ENCODE results near the gene LCP2. TPM values are rescaled to one million over a fixed set of nuclear protein-coding genes. Genes with fewer than 3 reads are reported as not detected.

The LCP2 gene
- total and polyA plus RNA-seq, 2 donors from 2014 or later, result 4.6 to 48.8 TPM

- no peak overlapping the region for H3K4me3 ChIP-seq (ENCODE audit: low read length in 3 of 3)
- no peak for DNase-seq
- peaks cover 0 to 7% (median 0%) of the 10 kb centered on the region in 3 donors for H3K4me1 ChIP-seq (ENCODE audit: control insufficient read depth in 2 of 3, insufficient read depth in 2 of 3, low read depth in 1 of 3, low read length in 3 of 3)
- H3K27me3 ChIP-seq (ENCODE audit: control insufficient read depth, insufficient read depth, low read length), result no peaks in the 10 kb centered on the region
- FAIRE-seq, result no peak
- H3K36me3 ChIP-seq (ENCODE audit: control insufficient read depth in 2 of 3, insufficient read depth in 3 of 3, low read length in 3 of 3), result no peaks in the 10 kb centered on the region
- H3K9me3 ChIP-seq (ENCODE audit: control insufficient read depth in 2 of 3, insufficient read depth in 1 of 3, low read length in 3 of 3), result no peaks in the 10 kb centered on the region
- TF ChIP-seq CTCF (IDR thresholded peaks at IDR 0.05; ENCODE audit: borderline replicate concordance, extremely low read depth, insufficient read depth), result no peak
- no peak overlapping the region for H3K9ac ChIP-seq (ENCODE audit: low read length in 3 of 3)
- intact Hi-C loops (cut with DNase I), result no loop called here
- H3K27ac ChIP-seq (ENCODE audit: low read depth in 2 of 2, low read length in 2 of 2), result no peak overlapping the region
These were observed 5.1 kb downstream of the LCP2 start for GRCh38 chr5:170292179-170293104.

GRCh38 chr5:170290498-170290897, 7.1 kb downstream of the LCP2 start:
- FAIRE-seq (no peak), DNase-seq (no peak)
- Histone ChIP-seq H3K9ac (ENCODE audit: low read length in 3 of 3) (no peak overlapping the region), H3K9me3 (ENCODE audit: control insufficient read depth in 2 of 3, insufficient read depth in 1 of 3, low read length in 3 of 3) (no peaks in the 10 kb centered on the region), H3K27ac (ENCODE audit: low read depth in 2 of 2, low read length in 2 of 2) (no peak overlapping the region), H3K36me3 (ENCODE audit: control insufficient read depth in 2 of 3, insufficient read depth in 3 of 3, low read length in 3 of 3) (no peaks in the 10 kb centered on the region), H3K4me1 (ENCODE audit: control insufficient read depth in 2 of 3, insufficient read depth in 2 of 3, low read depth in 1 of 3, low read length in 3 of 3) (peaks cover 0 to 7% (median 0%) of the 10 kb centered on the region in 3 donors), H3K4me3 (ENCODE audit: low read length in 3 of 3) (no peak overlapping the region), H3K27me3 (ENCODE audit: control insufficient read depth, insufficient read depth, low read length) (no peaks in the 10 kb centered on the region)
- intact Hi-C loops (cut with DNase I), result no loop called here
- no peak for TF ChIP-seq CTCF (IDR thresholded peaks at IDR 0.05; ENCODE audit: borderline replicate concordance, extremely low read depth, insufficient read depth)

- Histone ChIP-seq H3K27me3 (ENCODE audit: control insufficient read depth, insufficient read depth, low read length) (no peaks in the 10 kb centered on the region), H3K4me3 (ENCODE audit: low read length in 3 of 3) (no peak overlapping the region), H3K9me3 (ENCODE audit: control insufficient read depth in 2 of 3, insufficient read depth in 1 of 3, low read length in 3 of 3) (no peaks in the 10 kb centered on the region), H3K4me1 (ENCODE audit: control insufficient read depth in 2 of 3, insufficient read depth in 2 of 3, low read depth in 1 of 3, low read length in 3 of 3) (peaks cover 0 to 7% (median 0%) of the 10 kb centered on the region in 3 donors), H3K36me3 (ENCODE audit: control insufficient read depth in 2 of 3, insufficient read depth in 3 of 3, low read length in 3 of 3) (no peaks in the 10 kb centered on the region), H3K27ac (ENCODE audit: low read depth in 2 of 2, low read length in 2 of 2) (no peak overlapping the region), H3K9ac (ENCODE audit: low read length in 3 of 3) (no peak overlapping the region)
- FAIRE-seq, result no peak
- no peak for DNase-seq
- TF ChIP-seq CTCF (IDR thresholded peaks at IDR 0.05; ENCODE audit: borderline replicate concordance, extremely low read depth, insufficient read depth), result no peak
- intact Hi-C loops (cut with DNase I), result no loop called here
These were observed 7.8 kb downstream of the LCP2 start for GRCh38 chr5:170289764-170290163.

Measured in kidney (tissue), 14 donors.